HepG2 (cell line): Measurements from ENCODE around the gene KRT4. TPM values are rescaled to one million over a fixed set of nuclear protein-coding genes. Genes with fewer than 3 reads are reported as not detected.

Source experiments
- ATAC-seq: fragments of 200-7000 bp; cut with Tn5 transposase; 3 replicates; pipeline ENCODE4 v1.9.1; 2020; ENCODE audit warnings: mild to moderate bottlenecking, moderate library complexity
- BruUV-seq: library from RNA; stranded (reverse); fragments of 400-500 nt; replicated peaks from 2 replicates; lab custom pipeline; 2021; lab: Mats Ljungman, UMichigan
- CTCF ChIA-PET: fragments of 300-600 bp; formaldehyde crosslinking; extraction: SDS; loops from one replicate; lab custom pipeline; 2021; ENCODE audit warnings: low total read pairs, inconsistent platforms, low intra/inter-chr PET ratio; lab: Yijun Ruan, JAX
- POLR2A ChIA-PET: fragments of 350-600 bp; sonication (Branson Sonifier 250); formaldehyde crosslinking; loops from one replicate; lab custom pipeline; 2020; ENCODE audit warnings: antibody characterized with exemption, inconsistent platforms; lab: Yijun Ruan, JAX
- DNase-seq: peaks from one replicate; pipeline ENCODE4 v3.0.0-alpha.2; 2015; ENCODE audit warnings: low spot score
- FAIRE-seq: peaks from 3 replicates; lab custom pipeline; 2011; peaks lifted over from hg19 to GRCh38; lab: Jason Lieb, UNC
- H2AFZ ChIP-seq: one replicate; pipeline ENCODE4 v1.6.1; 2011; ENCODE audit warnings: low read length, inconsistent platforms
- H3K27ac ChIP-seq: fragments of 300-600 bp; 3 replicates; pipeline ENCODE4 v1.8.0; 2011; ENCODE audit warnings: mixed run types, mild to moderate bottlenecking, mixed read lengths, low read length, inconsistent platforms; ENCODE audit not compliant: insufficient read depth; ENCODE audit errors: extremely low read length
- H3K27me3 ChIP-seq, 2 experiments: fragments of 200-600 bp in 1 of 2; 2 replicates in 1 of 2; 3 replicates in 1 of 2; pipeline versions ENCODE4 v1.6.0 to v1.8.0; 2011; ENCODE audit warnings: low read length in 2 of 2, mild to moderate bottlenecking in 2 of 2, moderate library complexity in 2 of 2, inconsistent platforms in 1 of 2; ENCODE audit not compliant: insufficient read depth in 2 of 2, control insufficient read depth in 1 of 2
- H3K36me3 ChIP-seq, 2 experiments: fragments of 200-600 bp in 1 of 2; replicated peaks in 1 of 2; 2 replicates in 1 of 2; 3 replicates in 1 of 2; pipeline versions ENCODE4 v1.5.1 to v1.8.0; 2011; ENCODE audit warnings: low read length in 2 of 2, inconsistent platforms in 1 of 2; ENCODE audit not compliant: insufficient read depth in 2 of 2, control insufficient read depth in 1 of 2
- H3K4me1 ChIP-seq: 2 replicates; pipeline ENCODE4 v1.5.1; 2012; ENCODE audit warnings: low read length, inconsistent platforms; ENCODE audit not compliant: insufficient read depth
- H3K4me2 ChIP-seq: 2 replicates; pipeline ENCODE4 v1.6.0; 2011; ENCODE audit warnings: low read depth, low read length, inconsistent platforms
- H3K4me3 ChIP-seq, 3 experiments: fragments of 200-600 bp in 1 of 3; sonication (generic), shearing (Covaris generic) in 1 of 3; replicated peaks in 1 of 3; 2 replicates each; pipeline ENCODE4 v1.5.1; 2011 to 2016; ENCODE audit warnings: low read length in 3 of 3, inconsistent platforms in 2 of 3, low read depth in 2 of 3, mild to moderate bottlenecking in 2 of 3, control low read depth in 1 of 3, mixed read lengths in 1 of 3; ENCODE audit not compliant: insufficient read depth in 1 of 3
- H3K79me2 ChIP-seq: one replicate; pipeline ENCODE4 v1.6.1; 2011; ENCODE audit warnings: low read length, inconsistent platforms; ENCODE audit not compliant: insufficient read depth
- H3K9ac ChIP-seq: 2 replicates; pipeline ENCODE4 v1.6.0; 2011; ENCODE audit warnings: mild to moderate bottlenecking, low read depth, low read length, inconsistent platforms; ENCODE audit not compliant: insufficient read depth
- H3K9me3 ChIP-seq: 2 replicates; pipeline ENCODE4 v1.5.1; 2012; ENCODE audit warnings: mild to moderate bottlenecking, low read length
- H4K20me1 ChIP-seq: 2 replicates; pipeline ENCODE4 v1.6.0; 2011; ENCODE audit warnings: inconsistent platforms, mild to moderate bottlenecking, low read length, moderate library complexity; ENCODE audit not compliant: insufficient read depth
- ATF2 ChIP-seq: sonication (generic); formaldehyde crosslinking; IDR thresholded peaks from 2 replicates; pipeline ENCODE4 v1.4.0; 2020; ENCODE audit warnings: missing genetic modification reagents
- ATRX ChIP-seq: sonication (generic); formaldehyde crosslinking; IDR thresholded peaks from 2 replicates; pipeline ENCODE4 v1.4.0; 2020; ENCODE audit warnings: missing genetic modification reagents, borderline replicate concordance
- CHD4 ChIP-seq: fragments of 200-600 bp; sonication (generic); IDR thresholded peaks from 2 replicates; pipeline ENCODE4 v1.7.0; 2017; ENCODE audit warnings: mild to moderate bottlenecking, low read length, borderline replicate concordance
- MYC ChIP-seq: sonication (generic); formaldehyde crosslinking; IDR thresholded peaks from 2 replicates; pipeline ENCODE4 v1.9.0; 2021; ENCODE audit warnings: missing genetic modification reagents, borderline replicate concordance
- SAFB2 ChIP-seq: sonication (generic); formaldehyde crosslinking; IDR thresholded peaks from 2 replicates; pipeline ENCODE4 v1.5.1; 2020; ENCODE audit warnings: missing genetic modification reagents, low read depth, mild to moderate bottlenecking, borderline replicate concordance
- SIX1 ChIP-seq: sonication (generic); formaldehyde crosslinking; IDR thresholded peaks from 2 replicates; pipeline ENCODE4 v1.4.0; 2020; ENCODE audit warnings: missing genetic modification reagents, borderline replicate concordance
- TOPORS ChIP-seq: sonication (generic); formaldehyde crosslinking; IDR thresholded peaks from 2 replicates; pipeline ENCODE4 v1.8.0; 2023; ENCODE audit warnings: mild to moderate bottlenecking, missing genetic modification reagents
- ZBTB21 ChIP-seq: sonication (generic); formaldehyde crosslinking; IDR thresholded peaks from 2 replicates; pipeline ENCODE4 v1.4.0; 2020; ENCODE audit warnings: missing genetic modification reagents
- ZHX1 ChIP-seq: sonication (generic); formaldehyde crosslinking; IDR thresholded peaks from 2 replicates; pipeline ENCODE4 v1.8.1; 2022; ENCODE audit warnings: low read depth, mild to moderate bottlenecking, missing genetic modification reagents
- ZNF230 ChIP-seq: sonication (generic); formaldehyde crosslinking; IDR thresholded peaks from 2 replicates; pipeline ENCODE4 v1.4.0; 2020; ENCODE audit warnings: mild to moderate bottlenecking, missing genetic modification reagents
- ZNF879 ChIP-seq: sonication (generic); formaldehyde crosslinking; IDR thresholded peaks from 2 replicates; pipeline ENCODE4 v1.8.1; 2023; ENCODE audit warnings: missing genetic modification reagents
- WGBS: methylation state at CpG from one replicate; pipeline ENCODE4 v1.1.6; 2017; ENCODE audit warnings: low lambda C conversion rate; 5-methylcytosine and 5-hydroxymethylcytosine counted together
- in situ Hi-C: cut with HindIII; loops from 2 replicates; pipeline ENCODE4 v1.10.0; 2017; ENCODE audit warnings: low pct_unique_long_range_greater_than_20kb; ENCODE audit not compliant: extremely low pct_ligation_motif_present
- intact Hi-C: fragments of 100-400 bp; cut with micrococcal nuclease; formaldehyde crosslinking; loops from one replicate; pipeline ENCODE4 v1.10.0; 2022; ENCODE audit not compliant: unreplicated experiment
- polyA plus RNA-seq, 8 experiments: library from polyadenylated mRNA; depleted of rRNA in 3 of 8; stranded (reverse) in 7 of 8; unstranded in 1 of 8; fragments of >200 nt; fragmentation: Illumina TruSeq in 4 of 8; extraction: Trizol in 4 of 8; gene quantifications; 2 replicates each; pipeline versions ENCODE4 v1.2.1 to v1.2.3, GENCODE V29; 2011 to 2016; ENCODE audit warnings: low read depth in 4 of 8, missing spikeins in 1 of 8, mixed read lengths in 1 of 8; ENCODE audit not compliant: insufficient read depth in 1 of 8
- total RNA-seq, 5 experiments: library from RNA; depleted of rRNA; stranded (reverse); fragments of >200 nt; fragmentation: Illumina TruSeq; extraction: Trizol; gene quantifications; 2 replicates each; pipeline ENCODE4 v1.2.3, GENCODE V29; 2016; ENCODE audit warnings: low read depth in 1 of 5
- TF ChIP-seq, protein P1 (sequence below): fragments of 450-650 bp; IDR thresholded peaks from 2 replicates; pipeline ENCODE4 v1.6.1; 2016
- TF ChIP-seq, protein P2 (sequence below): sonication (generic); formaldehyde crosslinking; IDR thresholded peaks from 2 replicates; pipeline ENCODE4 v1.4.0; 2020; ENCODE audit warnings: missing genetic modification reagents, borderline replicate concordance

Gene KRT4
- total and polyA plus RNA-seq, 2 of the 13 experiments (the other 11 are each of a cell fraction or from before 2014, with no cell fraction given) = not detected

GRCh38 chr12:52782502-52782901 is 31.4 kb downstream of the KRT4 start:
- Histone ChIP-seq H3K79me2 (no peaks in the 10 kb centered on the region), H3K4me2 (no peak overlapping the region), H2AFZ (no peak overlapping the region), H3K36me3 (no peaks in the 10 kb centered on the region), H3K27ac (no peak overlapping the region), H3K27me3 (peaks cover 0 to 7% of the 10 kb centered on the region in 2 experiments; a peak in 1 of 5 replicates), H3K9me3 (no peaks in the 10 kb centered on the region), H3K4me1 (no peaks in the 10 kb centered on the region), H4K20me1 (no peaks in the 10 kb centered on the region), H3K9ac (no peak overlapping the region), H3K4me3 (no peak overlapping the region)
- ChIA-PET POLR2A (no interaction called here), CTCF (no interaction called here)
- no peak for FAIRE-seq
- WGBS = 20% methylated on average over 4 of the region's 4 CpGs
- in situ Hi-C loops = no loop called here
- ATAC-seq = no peak
- no TSS peak for BruUV-seq
- intact Hi-C loops = no loop called here
- no peak for DNase-seq
- TF ChIP-seq TOPORS (CRISPR knock-in tag) (no peak), CHD4 (no peak), MYC (no peak), ZHX1 (CRISPR knock-in tag) (no peak), ATRX (CRISPR knock-in tag) (no peak), SIX1 (no peak), ZNF230 (CRISPR knock-in tag) (no peak), ZNF879 (CRISPR knock-in tag) (no peak), SAFB2 (CRISPR knock-in tag) (no peak), ZBTB21 (no peak), ATF2 (CRISPR knock-in tag) (no peak)
- TF ChIP-seq, protein P1, sequence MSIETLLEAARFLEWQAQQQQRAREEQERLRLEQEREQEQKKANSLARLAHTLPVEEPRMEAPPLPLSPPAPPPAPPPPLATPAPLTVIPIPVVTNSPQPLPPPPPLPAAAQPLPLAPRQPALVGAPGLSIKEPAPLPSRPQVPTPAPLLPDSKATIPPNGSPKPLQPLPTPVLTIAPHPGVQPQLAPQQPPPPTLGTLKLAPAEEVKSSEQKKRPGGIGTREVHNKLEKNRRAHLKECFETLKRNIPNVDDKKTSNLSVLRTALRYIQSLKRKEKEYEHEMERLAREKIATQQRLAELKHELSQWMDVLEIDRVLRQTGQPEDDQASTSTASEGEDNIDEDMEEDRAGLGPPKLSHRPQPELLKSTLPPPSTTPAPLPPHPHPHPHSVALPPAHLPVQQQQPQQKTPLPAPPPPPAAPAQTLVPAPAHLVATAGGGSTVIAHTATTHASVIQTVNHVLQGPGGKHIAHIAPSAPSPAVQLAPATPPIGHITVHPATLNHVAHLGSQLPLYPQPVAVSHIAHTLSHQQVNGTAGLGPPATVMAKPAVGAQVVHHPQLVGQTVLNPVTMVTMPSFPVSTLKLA = no peak
- TF ChIP-seq, protein P2, sequence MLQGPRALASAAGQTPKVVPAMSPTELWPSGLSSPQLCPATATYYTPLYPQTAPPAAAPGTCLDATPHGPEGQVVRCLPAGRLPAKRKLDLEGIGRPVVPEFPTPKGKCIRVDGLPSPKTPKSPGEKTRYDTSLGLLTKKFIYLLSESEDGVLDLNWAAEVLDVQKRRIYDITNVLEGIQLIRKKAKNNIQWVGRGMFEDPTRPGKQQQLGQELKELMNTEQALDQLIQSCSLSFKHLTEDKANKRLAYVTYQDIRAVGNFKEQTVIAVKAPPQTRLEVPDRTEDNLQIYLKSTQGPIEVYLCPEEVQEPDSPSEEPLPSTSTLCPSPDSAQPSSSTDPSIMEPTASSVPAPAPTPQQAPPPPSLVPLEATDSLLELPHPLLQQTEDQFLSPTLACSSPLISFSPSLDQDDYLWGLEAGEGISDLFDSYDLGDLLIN = no peak
